HEK293T (cell line): Measurements from ENCODE around the gene GLMN.

Experiments
- BHLHE40 ChIP-seq: fragments of 450-650 bp; IDR thresholded peaks from 2 replicates; pipeline ENCODE4 v1.6.1; 2016; ENCODE audit warnings: mild to moderate bottlenecking, moderate library complexity, borderline replicate concordance
- CTBP1 ChIP-seq: fragments of 450-650 bp; IDR thresholded peaks from 2 replicates; pipeline ENCODE4 v1.6.1; 2016; ENCODE audit warnings: borderline replicate concordance
- FOXK2 ChIP-seq: fragments of 450-650 bp; IDR thresholded peaks from 2 replicates; pipeline ENCODE4 v1.6.1; 2016; ENCODE audit warnings: mild to moderate bottlenecking
- FOXM1 ChIP-seq: fragments of 450-650 bp; IDR thresholded peaks from 2 replicates; pipeline ENCODE4 v1.6.1; 2017; ENCODE audit warnings: mild to moderate bottlenecking, borderline replicate concordance
- HDGF ChIP-seq: fragments of 450-650 bp; IDR thresholded peaks from 2 replicates; pipeline ENCODE4 v1.6.1; 2017; ENCODE audit warnings: antibody characterized with exemption, borderline replicate concordance
- L3MBTL2 ChIP-seq: fragments of 450-650 bp; conservative IDR thresholded peaks from 2 replicates; pipeline ENCODE4 v1.6.1; 2016; ENCODE audit warnings: mild to moderate bottlenecking
- LEF1 ChIP-seq: fragments of 450-650 bp; IDR thresholded peaks from 2 replicates; pipeline ENCODE4 v1.6.1; 2017; ENCODE audit warnings: mild to moderate bottlenecking, borderline replicate concordance
- SP1 ChIP-seq: fragments of 450-650 bp; IDR thresholded peaks from 2 replicates; pipeline ENCODE4 v1.6.1; 2017
- SUZ12 ChIP-seq: fragments of 450-650 bp; IDR thresholded peaks from 2 replicates; pipeline ENCODE4 v1.6.1; 2016; ENCODE audit warnings: mild to moderate bottlenecking
- TARDBP ChIP-seq: fragments of 450-650 bp; IDR thresholded peaks from 2 replicates; pipeline ENCODE4 v1.6.1; 2016

GRCh38 chr1:92273039-92273438 lies 25.7 kb downstream of the GLMN start:
- TF ChIP-seq SP1 (no peak), BHLHE40 (no peak), SUZ12 (no peak), TARDBP (no peak), FOXM1 (no peak), FOXK2 (no peak), LEF1 (no peak), CTBP1 (no peak), HDGF (no peak), L3MBTL2 (no peak)
